ENCODE data around the gene VPS26C.

Gene VPS26C

DNA sequence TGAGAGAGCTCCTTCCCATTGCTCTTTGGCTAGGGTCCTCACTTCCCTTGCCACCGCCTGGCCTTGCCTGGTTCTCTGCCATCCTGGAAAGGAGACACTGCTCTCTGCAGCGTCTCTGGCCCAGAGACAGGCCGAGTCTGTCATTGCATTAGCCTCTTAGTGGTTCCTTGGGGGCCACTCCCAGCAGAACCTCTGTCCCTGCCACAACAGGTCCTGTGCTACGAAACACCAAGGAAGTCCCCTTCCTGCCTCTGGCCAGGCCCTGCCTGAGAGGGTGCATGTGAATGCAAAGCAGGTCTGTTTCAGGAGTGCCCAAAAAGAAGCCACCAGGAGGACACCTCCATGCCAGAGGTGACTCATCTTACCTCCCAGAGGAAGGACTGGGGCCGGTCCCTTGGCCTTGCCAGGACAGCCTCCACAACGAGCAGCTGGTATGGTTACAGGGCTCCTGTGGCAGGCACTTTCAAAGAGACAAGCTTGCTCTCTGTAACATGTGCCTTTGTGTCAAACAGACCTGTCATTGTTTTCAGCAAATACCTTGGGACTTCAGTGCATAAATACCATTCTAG is 59.6 kb downstream of the VPS26C start:
- in situ Hi-C loops (cut with MboI; ENCODE audit: low sequenced_read_pairs): no loop called here

DNA sequence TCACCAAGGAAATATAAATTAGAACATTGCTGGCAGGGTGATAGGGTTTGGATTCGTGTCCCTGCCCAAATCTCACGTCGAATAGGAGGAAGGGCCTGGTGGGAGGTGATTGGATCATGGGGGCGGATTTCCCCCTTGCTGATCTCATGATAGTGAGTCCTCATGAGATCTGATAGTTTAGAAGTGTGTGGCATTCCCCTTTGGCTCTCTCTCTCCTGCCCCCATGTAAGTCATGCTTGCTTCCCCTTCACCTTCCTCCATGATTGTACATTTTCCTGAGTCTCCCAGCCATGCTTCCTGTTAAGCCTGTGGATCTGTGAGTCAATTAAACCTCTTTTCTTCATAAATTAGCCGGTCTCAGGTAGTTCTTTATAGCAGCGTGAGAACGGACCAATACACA is 60.6 kb downstream of the VPS26C start:
- in situ Hi-C loops (cut with MboI; ENCODE audit: low sequenced_read_pairs): no loop called here

DNA sequence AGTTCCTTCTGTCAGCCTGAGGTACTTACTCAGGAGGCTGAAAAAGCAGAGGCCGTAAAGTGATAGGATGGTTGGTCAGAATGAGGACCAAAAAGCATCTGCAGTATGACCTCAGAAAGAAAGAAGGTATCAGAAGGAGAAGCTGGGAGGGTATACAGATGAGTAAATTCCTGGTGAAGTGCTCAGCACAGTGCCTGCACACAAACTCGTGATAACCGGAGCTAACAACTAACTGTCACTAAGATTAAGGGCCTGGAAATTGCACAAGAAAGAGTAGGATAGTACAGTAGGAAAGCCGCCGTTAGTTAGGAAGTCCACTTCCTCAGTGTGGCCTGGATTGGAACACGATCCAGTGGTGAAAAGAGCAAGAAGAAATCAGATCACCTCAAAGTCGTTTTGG is 62.6 kb downstream of the VPS26C start:
- in situ Hi-C loops (cut with MboI; ENCODE audit: low sequenced_read_pairs): no loop called here

DNA sequence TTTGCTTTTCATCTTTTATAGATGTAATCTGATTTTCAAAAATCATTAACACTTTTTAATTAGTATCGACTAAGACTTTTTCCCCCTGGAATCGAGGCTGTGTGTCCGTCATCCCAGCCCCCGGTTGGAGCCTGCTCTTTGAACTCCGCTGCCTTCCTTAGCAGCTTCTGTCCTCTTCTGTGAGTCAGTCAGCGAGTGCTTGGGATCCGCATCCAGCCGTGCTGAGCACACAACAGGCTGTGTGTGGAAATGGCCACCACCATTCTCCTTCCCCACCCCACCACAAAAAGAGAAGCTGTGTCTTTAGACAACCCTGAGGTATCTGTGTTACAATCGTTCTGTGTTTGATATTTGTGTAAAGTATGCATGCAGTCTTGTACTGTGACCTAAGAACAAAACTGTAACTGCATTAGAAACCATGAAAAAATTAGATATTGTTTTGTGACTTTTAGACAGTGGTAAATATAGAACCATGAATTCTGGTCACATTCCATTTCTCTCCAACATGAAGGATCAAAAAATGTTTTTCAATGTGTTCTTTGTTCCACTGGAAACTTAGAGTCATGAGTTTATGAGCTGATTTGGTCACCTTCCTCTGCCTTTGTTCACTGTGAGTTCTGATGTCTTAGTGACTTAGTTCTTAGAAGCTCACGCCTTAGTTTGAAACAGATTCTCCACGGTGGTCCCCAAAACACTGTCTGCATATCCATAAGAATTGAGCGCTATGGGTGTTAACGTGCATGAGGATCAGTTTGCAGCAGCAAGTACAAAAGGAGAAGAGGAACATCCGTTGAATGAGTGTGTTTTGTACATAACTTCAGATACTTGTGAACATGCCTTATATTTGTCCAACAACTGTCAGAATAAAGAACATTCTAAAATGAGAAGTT is 64.7 kb downstream of the VPS26C start:
- in situ Hi-C loops (cut with MboI; ENCODE audit: low sequenced_read_pairs): no loop called here

DNA sequence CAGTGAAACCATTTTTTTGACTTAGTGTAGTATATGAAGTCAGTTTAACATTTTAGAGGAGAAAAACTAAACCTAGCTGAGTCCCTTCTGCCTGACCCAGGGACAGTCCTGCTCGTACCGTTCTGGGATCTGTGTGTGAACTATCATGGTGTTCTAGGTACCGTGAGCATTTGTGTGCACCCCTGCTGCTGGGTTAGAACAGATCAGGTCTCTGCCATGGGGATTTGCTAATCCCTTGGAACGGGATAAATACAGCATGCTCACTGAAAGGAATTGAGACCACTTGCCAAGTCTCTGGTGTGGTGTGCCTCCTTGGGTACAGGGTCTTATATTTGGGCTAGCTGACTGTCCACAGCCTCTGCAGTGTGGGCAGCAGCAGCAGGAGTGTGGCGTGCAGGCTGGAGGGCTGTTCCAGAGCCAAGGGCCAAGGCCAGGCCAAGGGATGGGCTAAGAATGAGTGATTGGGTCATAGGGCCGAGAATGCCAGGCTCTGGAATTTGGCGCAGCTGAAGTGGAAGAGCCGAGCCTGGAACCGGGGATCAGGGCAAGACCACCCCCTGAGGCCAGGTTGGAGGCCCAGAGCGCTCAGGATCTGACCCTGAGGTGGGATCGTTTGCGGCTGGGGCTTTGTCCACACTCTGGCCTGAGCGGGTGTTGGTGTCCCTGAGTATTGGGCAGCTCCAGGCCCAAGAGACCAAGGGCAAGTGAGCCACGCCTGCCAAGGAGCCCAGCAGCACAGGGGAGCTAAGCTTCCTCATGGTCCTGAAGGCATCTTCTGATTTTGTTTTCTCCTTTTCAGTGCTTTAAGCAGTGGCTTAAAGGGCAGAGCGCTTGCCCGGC is 66.3 kb downstream of the VPS26C start:
- in situ Hi-C loops (cut with MboI; ENCODE audit: low sequenced_read_pairs): no loop called here

DNA sequence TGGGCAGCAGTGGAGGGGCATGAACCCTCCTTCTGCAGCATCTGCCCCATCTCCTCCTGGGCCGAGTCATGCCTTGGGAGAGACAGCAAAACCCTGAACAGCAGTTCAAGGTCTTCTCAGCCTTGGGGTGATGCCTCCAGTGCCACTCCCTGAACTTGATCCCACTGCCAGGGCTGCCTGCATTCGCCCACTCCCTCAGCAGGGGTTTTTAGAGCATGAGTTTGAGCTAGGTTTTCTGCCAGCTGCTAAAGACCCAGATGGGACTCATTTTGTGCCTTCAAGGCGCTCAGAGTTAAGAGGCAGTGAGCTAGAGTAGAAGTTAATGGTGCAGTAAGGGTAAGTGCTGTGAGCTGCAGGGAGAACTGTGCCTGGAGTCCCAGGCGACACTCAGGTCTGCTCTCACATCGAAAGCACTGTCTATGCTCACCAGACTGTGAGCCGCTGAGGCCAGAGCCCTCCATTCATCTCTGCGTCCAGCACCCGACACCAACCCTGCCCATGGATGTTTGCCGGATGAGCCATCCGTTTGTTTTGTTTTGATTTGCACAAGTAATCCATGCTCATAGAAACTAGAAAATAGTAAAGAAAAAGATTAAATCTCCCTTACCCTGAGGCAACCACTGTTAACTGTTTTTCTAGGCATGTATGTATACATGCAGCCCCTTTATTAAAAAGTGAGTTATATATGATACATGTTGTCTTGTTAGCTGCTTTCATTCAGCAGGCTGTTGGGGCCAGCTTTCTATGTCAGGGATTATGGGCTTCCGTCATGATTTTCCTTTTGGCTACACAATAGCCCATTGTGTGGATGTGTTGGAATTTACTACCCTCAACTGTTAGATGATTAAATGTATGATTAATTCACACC is 67.8 kb downstream of the VPS26C start:
- in situ Hi-C loops (cut with MboI; ENCODE audit: low sequenced_read_pairs): no loop called here

DNA sequence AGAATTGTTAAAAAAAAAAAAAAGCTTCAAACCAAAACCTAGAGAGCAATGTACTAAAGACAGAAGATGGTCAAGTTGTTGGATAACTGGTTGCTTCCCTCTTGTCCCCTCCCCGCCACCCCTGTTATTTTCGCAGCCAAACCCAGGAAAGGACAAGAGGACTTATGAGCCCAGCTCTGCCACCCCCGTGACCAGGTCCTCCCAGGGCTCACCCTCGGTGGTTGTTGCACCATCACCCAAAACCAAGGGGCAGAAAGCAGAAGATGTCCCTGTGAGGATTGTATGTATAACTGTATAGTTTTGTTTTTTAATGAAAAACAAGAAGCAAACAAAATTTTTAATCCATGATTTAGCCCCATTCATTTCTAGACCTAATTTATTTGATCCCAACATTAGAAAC is 69.4 kb downstream of the VPS26C start:
- in situ Hi-C loops (cut with MboI; ENCODE audit: low sequenced_read_pairs): no loop called here

DNA sequence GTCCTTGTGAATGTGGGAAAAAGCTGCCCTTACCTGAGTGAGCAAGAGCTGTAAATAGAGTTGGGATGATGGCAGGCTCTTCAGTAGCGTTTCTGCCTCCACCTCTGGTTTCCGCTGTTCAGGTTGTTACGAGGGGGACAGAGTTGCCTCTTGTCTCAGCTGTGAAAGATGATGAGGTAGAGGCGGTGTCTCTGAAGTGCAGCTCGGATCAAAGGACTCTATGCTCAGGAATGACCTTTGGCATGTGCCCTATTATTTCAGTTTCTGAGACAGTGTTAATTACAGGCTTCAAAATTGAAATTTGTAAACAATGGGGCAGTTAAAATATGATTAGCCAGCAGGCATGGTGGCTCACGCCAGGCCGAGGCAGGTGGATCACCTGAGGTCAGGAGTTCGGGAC is 70.3 kb downstream of the VPS26C start:
- in situ Hi-C loops (cut with MboI; ENCODE audit: low sequenced_read_pairs): no loop called here

DNA sequence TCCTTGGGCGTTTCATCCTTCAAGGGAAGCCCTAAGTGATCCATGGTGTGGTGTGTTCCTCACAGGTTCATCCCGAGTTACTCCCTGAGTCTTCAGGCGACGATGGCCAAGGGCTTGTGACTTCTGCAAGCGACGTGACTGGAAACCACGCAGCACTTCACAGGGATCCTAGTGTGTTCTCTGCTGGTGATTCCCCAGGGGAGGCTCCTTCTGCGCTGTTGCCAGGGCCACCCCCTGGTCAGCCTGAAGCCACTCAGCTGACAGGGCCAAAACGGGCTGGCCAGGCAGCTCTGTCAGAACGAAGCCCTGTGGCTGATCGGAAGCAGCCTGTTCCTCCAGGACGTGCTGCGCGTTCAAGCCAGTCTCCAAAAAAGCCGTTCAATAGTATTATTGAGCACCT is 71.5 kb downstream of the VPS26C start:
- in situ Hi-C loops (cut with MboI; ENCODE audit: low sequenced_read_pairs): no loop called here

DNA sequence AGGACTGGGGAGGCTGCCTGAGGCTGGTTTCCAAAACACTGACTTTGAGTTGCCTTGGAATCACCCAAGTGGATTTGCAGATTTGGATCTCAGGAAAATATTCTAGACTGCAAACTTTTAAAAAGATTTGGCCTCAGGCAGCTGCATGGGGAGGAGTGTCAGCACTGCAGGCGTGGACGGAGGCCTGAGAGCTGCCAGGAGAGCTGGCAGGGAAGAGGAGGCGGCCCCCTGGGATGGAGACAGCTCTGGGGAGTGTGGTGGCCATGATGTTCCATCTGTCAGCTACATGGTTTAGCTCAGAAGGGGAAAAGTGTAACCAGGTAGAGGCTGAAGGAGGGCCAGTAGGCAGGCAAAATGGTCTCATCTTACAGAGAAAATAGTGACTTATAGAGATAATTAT is 72.1 kb downstream of the VPS26C start:
- in situ Hi-C loops (cut with MboI; ENCODE audit: low sequenced_read_pairs): no loop called here

DNA sequence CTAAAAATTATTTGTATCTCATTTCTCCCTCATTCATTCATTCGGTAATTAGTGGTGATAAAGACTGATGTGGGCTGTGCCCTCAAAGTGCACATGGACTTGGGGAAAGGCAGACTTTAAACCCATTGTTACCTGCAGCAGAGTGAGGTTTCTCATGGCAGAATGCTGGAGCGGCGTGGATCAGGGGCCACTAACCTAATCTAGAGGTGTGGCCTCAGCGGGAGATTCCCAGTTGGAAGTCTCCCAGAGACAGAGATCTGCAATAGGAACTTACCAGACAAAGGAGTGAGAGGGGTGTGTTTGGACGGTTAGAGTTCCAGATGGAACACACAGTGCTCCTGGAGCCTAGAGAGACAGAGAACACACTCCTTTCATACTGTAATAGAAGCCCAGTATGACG is 73.5 kb downstream of the VPS26C start:
- in situ Hi-C loops (cut with MboI; ENCODE audit: low sequenced_read_pairs): no loop called here

DNA sequence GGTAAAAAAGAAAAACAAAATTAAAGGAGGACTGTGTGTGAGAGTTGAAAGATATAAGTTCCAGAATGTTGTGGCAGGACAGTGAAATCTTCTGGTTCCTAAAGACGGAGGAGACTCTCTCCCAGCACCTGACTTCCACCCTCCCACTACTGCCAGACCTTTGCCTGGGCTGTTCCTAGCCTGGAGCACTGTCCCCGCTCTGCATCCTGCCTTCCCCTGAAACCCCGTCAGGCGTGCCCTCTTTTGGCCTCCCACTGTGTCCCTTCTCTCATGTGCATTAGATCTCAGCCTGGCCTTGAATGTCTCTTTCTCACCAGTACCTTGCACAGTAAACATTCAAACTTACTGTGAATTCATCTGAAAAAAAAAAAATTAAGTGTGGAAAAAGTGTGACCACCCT is 74.1 kb downstream of the VPS26C start:
- in situ Hi-C loops (cut with MboI; ENCODE audit: low sequenced_read_pairs): no loop called here

DNA sequence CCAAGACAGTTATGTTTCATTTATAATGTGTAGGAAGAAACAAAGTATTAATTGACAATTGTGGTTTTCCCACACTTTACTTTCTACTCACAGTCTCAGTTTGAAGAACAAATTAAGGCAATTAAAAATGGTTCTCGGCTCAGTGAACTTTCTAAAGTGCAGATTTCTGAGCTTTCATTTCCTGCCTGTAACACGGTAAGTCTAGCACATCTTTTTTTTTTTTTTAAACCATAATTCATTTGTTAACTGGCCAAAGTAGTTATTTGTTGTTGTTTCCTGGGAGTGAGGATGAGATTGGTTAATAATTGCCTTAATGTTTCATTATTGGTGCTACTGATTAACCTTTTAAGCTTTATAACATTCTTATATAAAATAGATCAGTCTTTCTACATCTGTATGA is 75.1 kb downstream of the VPS26C start:
- in situ Hi-C loops (cut with MboI; ENCODE audit: low sequenced_read_pairs): no loop called here

DNA sequence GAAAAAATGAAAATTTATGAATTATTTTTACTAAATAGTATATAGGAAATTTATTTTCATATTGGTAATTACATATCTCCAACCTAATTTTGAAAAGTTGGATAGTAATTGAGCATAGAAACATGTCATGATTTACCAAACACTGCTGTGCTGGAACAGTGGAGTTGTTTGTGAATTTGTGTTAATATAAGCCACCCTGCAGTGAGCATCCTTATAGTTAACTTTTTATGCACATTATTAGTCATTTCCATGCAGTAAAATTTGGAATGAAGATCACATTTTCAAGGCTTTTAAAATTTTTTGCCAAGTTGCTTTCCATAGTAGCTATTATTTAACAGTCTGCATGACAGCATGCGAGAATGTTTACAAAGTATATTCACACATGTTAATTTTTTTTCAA is 78.3 kb downstream of the VPS26C start:
- in situ Hi-C loops (cut with MboI; ENCODE audit: low sequenced_read_pairs): no loop called here

DNA sequence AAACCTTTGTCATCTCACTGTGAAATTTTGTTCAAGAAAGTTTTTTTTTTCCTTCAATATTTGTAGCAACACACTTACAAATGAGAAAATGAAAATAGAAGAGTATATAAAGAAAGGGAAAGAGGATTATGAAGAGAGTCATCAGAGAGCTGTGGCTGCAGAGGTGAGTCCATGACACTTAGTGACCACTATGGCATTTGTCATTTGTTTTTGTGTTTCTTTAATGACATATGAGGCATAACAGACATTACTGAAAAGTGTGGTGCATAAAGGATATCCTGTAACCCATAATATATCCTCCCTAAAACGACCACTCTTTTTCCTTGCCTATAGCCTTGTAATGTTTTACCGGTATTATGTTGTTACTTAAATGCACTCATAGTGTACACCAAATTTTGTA is 80.2 kb downstream of the VPS26C start:
- in situ Hi-C loops (cut with MboI; ENCODE audit: low sequenced_read_pairs): no loop called here

DNA sequence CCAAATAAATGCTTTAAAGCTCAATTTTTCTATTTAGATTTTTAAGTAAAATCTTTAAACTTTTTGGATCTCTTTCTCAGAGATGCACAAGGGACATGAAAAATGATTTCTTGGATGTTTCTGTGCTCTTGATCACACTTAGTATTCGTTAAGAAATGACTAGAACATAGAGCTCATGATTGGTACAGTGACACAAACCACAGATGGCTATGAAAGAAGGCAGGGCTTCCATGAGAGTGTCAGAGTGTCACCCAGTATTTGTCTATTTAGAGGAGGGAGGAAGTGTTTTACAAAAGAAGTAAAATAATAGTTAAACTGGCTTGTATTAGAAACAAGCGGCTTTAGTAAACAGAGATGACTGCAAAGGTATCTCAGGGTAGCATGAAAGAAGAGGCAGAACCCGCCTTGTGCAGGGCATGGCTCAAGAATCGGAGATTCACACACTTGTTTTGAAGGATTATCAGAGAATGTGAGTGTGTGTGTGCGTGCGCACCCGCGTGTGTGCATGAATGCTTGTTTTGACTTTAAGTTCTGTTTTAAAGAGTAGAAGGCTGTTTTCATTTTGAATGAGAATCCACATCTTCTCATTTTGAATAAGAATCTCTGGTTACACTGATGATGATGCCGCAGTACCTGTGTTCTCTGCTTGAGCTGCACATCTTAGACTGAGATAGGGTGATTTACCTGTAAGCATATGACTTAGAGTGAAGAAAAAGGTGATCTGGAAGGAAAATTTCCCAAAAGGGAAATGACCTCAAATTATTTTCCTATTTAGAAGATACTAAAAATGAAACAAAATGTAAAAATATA is 82.1 kb downstream of the VPS26C start:
- in situ Hi-C loops (cut with MboI; ENCODE audit: low sequenced_read_pairs): no loop called here

DNA sequence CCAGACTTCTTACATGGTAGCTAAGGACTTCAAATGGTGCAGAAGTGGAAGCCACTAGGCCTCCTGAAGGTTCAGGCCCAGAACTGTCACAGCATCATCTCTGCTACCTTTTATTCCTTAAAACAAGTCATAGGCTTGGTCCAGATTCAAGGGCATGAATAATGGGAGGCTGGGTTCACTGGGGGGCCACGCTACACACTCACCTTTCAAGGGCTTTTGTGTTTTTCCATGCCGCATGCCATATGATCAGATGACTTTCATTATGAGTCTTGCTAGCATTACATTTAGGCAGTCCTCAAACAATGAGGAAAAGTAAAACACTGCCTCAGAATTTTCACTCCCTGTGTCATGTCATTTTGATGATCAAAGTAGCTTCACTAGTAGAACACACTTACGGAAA is 83.4 kb downstream of the VPS26C start:
- in situ Hi-C loops (cut with MboI; ENCODE audit: low sequenced_read_pairs): no loop called here

DNA sequence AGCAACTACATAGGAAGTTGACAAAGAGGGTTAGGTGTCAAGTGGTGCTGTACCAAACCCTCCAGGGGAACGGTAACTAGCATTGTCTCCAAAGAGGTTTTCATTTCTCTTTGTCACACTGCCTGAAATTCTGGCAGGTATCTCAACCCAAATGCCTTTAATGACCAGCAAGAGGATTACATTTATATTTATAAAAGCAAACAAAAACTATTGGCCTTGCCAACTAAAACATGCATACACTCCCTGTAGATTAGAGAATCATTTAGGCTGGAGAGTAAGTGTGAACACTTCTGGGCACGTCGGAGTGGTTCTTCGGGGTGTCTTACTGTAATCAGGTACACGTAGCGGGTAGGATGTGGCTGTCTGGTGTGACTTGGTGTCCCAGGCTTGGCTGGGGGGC is 84.9 kb downstream of the VPS26C start:
- in situ Hi-C loops (cut with MboI; ENCODE audit: low sequenced_read_pairs): no loop called here

DNA sequence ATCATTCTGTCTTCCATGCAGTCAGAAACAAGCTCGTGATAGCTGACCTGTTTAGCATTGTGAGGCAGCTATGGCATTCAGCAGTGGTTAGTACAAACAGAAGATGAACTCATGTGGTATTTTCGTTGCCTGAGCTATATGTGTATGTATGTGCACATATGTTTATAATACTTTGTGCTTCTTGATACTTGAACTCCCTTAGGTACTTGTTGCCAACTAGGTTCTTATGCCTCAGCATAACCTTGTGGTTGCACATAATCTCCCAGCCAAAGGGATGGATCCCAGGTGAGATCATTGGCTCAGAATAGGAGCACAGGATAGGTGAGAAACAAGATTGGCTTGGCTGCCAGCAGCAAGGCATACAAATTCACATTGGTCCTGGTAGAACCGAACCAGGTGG is 86.1 kb downstream of the VPS26C start:
- in situ Hi-C loops (cut with MboI; ENCODE audit: low sequenced_read_pairs): no loop called here

DNA sequence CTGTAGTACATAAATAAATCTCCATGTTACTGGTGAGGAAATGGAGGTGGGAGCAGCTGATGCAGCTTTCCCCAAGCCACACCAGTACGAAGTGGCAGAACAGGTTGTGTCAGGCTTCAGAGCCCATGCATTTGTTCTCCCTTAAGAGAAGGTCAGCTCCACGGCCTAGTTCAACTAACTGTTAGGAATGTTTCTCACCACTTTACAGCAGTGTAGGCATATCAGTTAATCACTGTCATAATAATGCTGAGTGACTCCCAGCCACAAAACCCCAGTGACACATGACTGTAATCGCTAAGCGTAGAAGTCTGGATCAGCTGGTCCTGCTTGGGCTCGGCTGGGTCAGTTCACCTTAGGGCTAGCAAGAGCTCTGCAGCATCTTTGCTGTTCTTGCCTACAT is 90.4 kb downstream of the VPS26C start:
- in situ Hi-C loops (cut with MboI; ENCODE audit: low sequenced_read_pairs): no loop called here
